IMR-90 (cell line): ENCODE measurements around the gene DOCK4. TPM values are rescaled to one million over a fixed set of nuclear protein-coding genes. Genes with fewer than 3 reads are reported as not detected.

Experiments used
- ATAC-seq: fragments of 200-7000 bp; cut with Tn5 transposase; 2 replicates; pipeline ENCODE4 v1.9.1; 2020; ENCODE audit warnings: low read depth, mild to moderate bottlenecking, moderate library complexity
- BruUV-seq: library from RNA; stranded (reverse); fragments of 400-500 nt; replicated peaks from 2 replicates; lab custom pipeline; 2021; lab: Mats Ljungman, UMichigan
- CTCF ChIA-PET: fragments of 300-600 bp; formaldehyde crosslinking; extraction: SDS; loops from one replicate; lab custom pipeline; 2021; ENCODE audit warnings: antibody characterized with exemption; lab: Yijun Ruan, JAX
- POLR2A ChIA-PET: fragments of 300-600 bp; sonication (Branson Sonifier 250); formaldehyde crosslinking; loops from one replicate; lab custom pipeline; 2022; ENCODE audit warnings: antibody characterized with exemption; ENCODE audit not compliant: unreplicated experiment; lab: Charles Lee
- DNase-seq: peaks from one replicate; pipeline ENCODE4 v3.0.0; 2013
- H2AFZ ChIP-seq: replicated peaks from 2 replicates; pipeline ENCODE3; 2013; ENCODE audit warnings: low read length, mild to moderate bottlenecking; ENCODE audit not compliant: poor library complexity
- H2AK5ac ChIP-seq: 2 replicates; pipeline ENCODE4 v1.6.1; 2013; ENCODE audit warnings: low read depth, low read length, inconsistent platforms
- H2AK9ac ChIP-seq: replicated peaks from 2 replicates; pipeline ENCODE3; 2013; ENCODE audit warnings: mild to moderate bottlenecking, low read depth, low read length, moderate library complexity; ENCODE audit not compliant: poor library complexity
- H2BK120ac ChIP-seq: 2 replicates; pipeline ENCODE4 v1.6.1; 2013; ENCODE audit warnings: low read depth, low read length, inconsistent platforms
- H2BK15ac ChIP-seq: 3 replicates; pipeline ENCODE4 v1.6.1; 2013; ENCODE audit warnings: low read depth, low read length, inconsistent platforms
- H2BK20ac ChIP-seq: 2 replicates; pipeline ENCODE4 v1.6.1; 2013; ENCODE audit warnings: low read depth, mild to moderate bottlenecking, inconsistent platforms, low read length, moderate library complexity
- H2BK5ac ChIP-seq: 2 replicates; pipeline ENCODE4 v1.6.1; 2013; ENCODE audit warnings: mild to moderate bottlenecking, low read depth, low read length, inconsistent platforms; ENCODE audit not compliant: poor library complexity, severe bottlenecking
- H3K14ac ChIP-seq: replicated peaks from 2 replicates; pipeline ENCODE4 v1.6.1; 2013; ENCODE audit warnings: low read depth, low read length, inconsistent platforms
- H3K18ac ChIP-seq: 2 replicates; pipeline ENCODE4 v1.6.1; 2013; ENCODE audit warnings: low read depth, low read length, control low read depth
- H3K23ac ChIP-seq: 2 replicates; pipeline ENCODE4 v1.6.1; 2013; ENCODE audit warnings: low read depth, low read length, inconsistent platforms
- H3K27ac ChIP-seq: 2 replicates; pipeline ENCODE4 v1.5.1; 2013; ENCODE audit warnings: mild to moderate bottlenecking, control low read depth, low read length; ENCODE audit not compliant: insufficient read depth
- H3K27me3 ChIP-seq: 2 replicates; pipeline ENCODE4 v1.6.1; 2013; ENCODE audit warnings: low read length; ENCODE audit not compliant: control insufficient read depth, insufficient read depth
- H3K36me3 ChIP-seq: 2 replicates; pipeline ENCODE4 v1.6.1; 2013; ENCODE audit warnings: low read length, mixed read lengths; ENCODE audit not compliant: control insufficient read depth, insufficient read depth
- H3K4ac ChIP-seq: 2 replicates; pipeline ENCODE4 v1.6.1; 2013; ENCODE audit warnings: low read depth, low read length, inconsistent platforms
- H3K4me1 ChIP-seq: 2 replicates; pipeline ENCODE4 v1.6.1; 2013; ENCODE audit warnings: low read length, mixed read lengths; ENCODE audit not compliant: control insufficient read depth, insufficient read depth
- H3K4me2 ChIP-seq: 2 replicates; pipeline ENCODE4 v1.6.1; 2013; ENCODE audit warnings: low read depth, mild to moderate bottlenecking, control low read depth, low read length, moderate library complexity
- H3K4me3 ChIP-seq: 2 replicates; pipeline ENCODE4 v1.5.1; 2013; ENCODE audit warnings: low read depth, mild to moderate bottlenecking, control low read depth, low read length, moderate library complexity; ENCODE audit not compliant: insufficient read depth
- H3K56ac ChIP-seq: 2 replicates; pipeline ENCODE4 v1.6.1; 2013; ENCODE audit warnings: low read length, inconsistent platforms; ENCODE audit not compliant: insufficient read depth; ENCODE audit errors: extremely low read depth
- H3K79me1 ChIP-seq, 2 experiments: 2 replicates each; pipeline ENCODE4 v1.6.1; 2013; ENCODE audit warnings: low read length in 2 of 2, inconsistent platforms in 1 of 2, low read depth in 1 of 2
- H3K9ac ChIP-seq: 2 replicates; pipeline ENCODE4 v1.6.1; 2013; ENCODE audit warnings: low read depth, low read length, control low read depth
- H3K9me1 ChIP-seq: 2 replicates; pipeline ENCODE4 v1.6.1; 2013; ENCODE audit warnings: low read length, inconsistent platforms; ENCODE audit not compliant: insufficient read depth
- H3K9me3 ChIP-seq: 2 replicates; pipeline ENCODE4 v1.6.1; 2013; ENCODE audit warnings: low read length; ENCODE audit not compliant: control insufficient read depth, insufficient read depth
- H4K20me1 ChIP-seq: 2 replicates; pipeline ENCODE4 v1.6.1; 2013; ENCODE audit warnings: low read length, inconsistent platforms; ENCODE audit not compliant: insufficient read depth
- H4K5ac ChIP-seq: 2 replicates; pipeline ENCODE4 v1.6.1; 2013; ENCODE audit warnings: mild to moderate bottlenecking, low read depth, low read length, control low read depth
- H4K8ac ChIP-seq, 2 experiments: 2 replicates each; pipeline ENCODE4 v1.6.1; 2013; ENCODE audit warnings: low read depth in 2 of 2, low read length in 2 of 2, control low read depth in 1 of 2, inconsistent platforms in 1 of 2
- H4K91ac ChIP-seq: 2 replicates; pipeline ENCODE4 v1.6.1; 2013; ENCODE audit warnings: low read depth, low read length, inconsistent platforms; ENCODE audit not compliant: insufficient read depth
- CHD1 ChIP-seq: IDR thresholded peaks from 2 replicates; pipeline ENCODE4 v1.6.1; 2012; ENCODE audit warnings: low read depth, low read length, improper control_type of control experiment
- ELK1 ChIP-seq: fragments of 150-350 bp; IDR thresholded peaks from 2 replicates; pipeline ENCODE4 v1.6.1; 2016; ENCODE audit warnings: low read depth, mild to moderate bottlenecking, low read length, moderate library complexity, borderline replicate concordance
- MAFK ChIP-seq: IDR thresholded peaks from 2 replicates; pipeline ENCODE4 v1.6.1; 2012; ENCODE audit warnings: low read depth, low read length, improper control_type of control experiment
- MAZ ChIP-seq: IDR thresholded peaks from 2 replicates; pipeline ENCODE4 v1.6.1; 2012; ENCODE audit warnings: low read depth, mild to moderate bottlenecking, low read length, improper control_type of control experiment, moderate library complexity, borderline replicate concordance
- MXI1 ChIP-seq: IDR thresholded peaks from 2 replicates; pipeline ENCODE4 v1.6.1; 2012; ENCODE audit warnings: low read depth, mild to moderate bottlenecking, low read length, moderate library complexity, borderline replicate concordance
- NFE2L2 ChIP-seq: fragments of 150-350 bp; IDR thresholded peaks from 2 replicates; pipeline ENCODE4 v1.6.1; 2016; ENCODE audit warnings: low read depth, mild to moderate bottlenecking, low read length
- POLR2A ChIP-seq: IDR thresholded peaks from 2 replicates; pipeline ENCODE4 v1.6.1; 2012; ENCODE audit warnings: mild to moderate bottlenecking, low read depth, low read length
- RAD21 ChIP-seq: IDR thresholded peaks from 2 replicates; pipeline ENCODE4 v1.6.1; 2012; ENCODE audit warnings: low read length, improper control_type of control experiment
- RCOR1 ChIP-seq: IDR thresholded peaks from 2 replicates; pipeline ENCODE4 v1.6.1; 2012; ENCODE audit warnings: mild to moderate bottlenecking, low read length, improper control_type of control experiment; ENCODE audit not compliant: insufficient replicate concordance
- RFX5 ChIP-seq: IDR thresholded peaks from 2 replicates; pipeline ENCODE4 v1.8.0; 2012; ENCODE audit warnings: low read depth, mild to moderate bottlenecking, low read length, moderate library complexity
- WGBS, 2 experiments: methylation state at CpG; one replicate each; pipeline versions ENCODE4 v1.1.5 to v1.1.7; 2013; ENCODE audit warnings: missing lambda C conversion rate in 2 of 2; ENCODE audit not compliant: insufficient read length in 1 of 2; ENCODE audit errors: extremely low coverage in 2 of 2; 5-methylcytosine and 5-hydroxymethylcytosine counted together
- dilution Hi-C: fragments of 300-500 bp; cut with HindIII; formaldehyde crosslinking; loops from one replicate; pipeline ENCODE4 v1.14.3; 2018; ENCODE audit warnings: low sequenced_read_pairs; ENCODE audit not compliant: unreplicated experiment
- in situ Hi-C: fragments of 300-500 bp; cut with MboI; formaldehyde crosslinking; loops from 3 replicates; pipeline ENCODE4 v1.14.3; 2019; ENCODE audit warnings: low sequenced_read_pairs, inconsistent platforms, mixed read lengths
- intact Hi-C: fragments of 100-400 bp; cut with micrococcal nuclease; formaldehyde crosslinking; loops from 2 replicates; pipeline ENCODE4 v1.10.0; 2022
- polyA plus RNA-seq, 3 experiments: library from polyadenylated mRNA; depleted of rRNA; stranded (reverse); fragments of >200 nt; gene quantifications; 2 replicates each; pipeline ENCODE4 v1.2.3, GENCODE V29; 2012; ENCODE audit warnings: low replicate concordance in 1 of 3
- total RNA-seq: library from RNA; depleted of rRNA; stranded (reverse); fragments of >200 nt; gene quantifications from 2 replicates; pipeline ENCODE4 v1.2.3, GENCODE V29; 2012
- TF ChIP-seq, protein P1 (sequence below): conservative IDR thresholded peaks from 2 replicates; pipeline ENCODE4 v1.5.1; 2012; ENCODE audit warnings: mild to moderate bottlenecking, low read depth, low read length, improper control_type of control experiment

Gene DOCK4
- total and polyA plus RNA-seq, 2 of the 4 experiments (the other 2 are of a cell fraction), result 4.4 to 12.2 TPM

DNA sequence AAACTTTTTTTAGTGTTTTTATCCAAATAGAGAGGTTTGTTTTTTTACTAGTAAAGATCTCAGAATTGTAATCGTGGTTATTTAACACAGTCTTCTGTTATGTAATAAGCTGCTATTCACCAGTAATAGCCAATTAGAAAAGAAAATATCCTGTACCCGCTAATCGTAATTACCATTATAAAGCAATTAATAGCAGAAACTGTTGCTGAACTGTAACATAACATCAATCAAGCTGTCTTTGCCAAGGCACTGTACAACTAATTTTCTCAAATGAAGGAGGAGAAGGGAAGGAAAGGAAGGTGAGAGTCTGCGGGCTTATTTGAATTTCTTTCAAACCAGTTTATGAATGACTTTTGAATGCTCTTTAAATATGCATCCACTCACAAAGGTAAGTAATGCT lies 9.6 kb upstream of the DOCK4 start:
- Histone ChIP-seq H2BK120ac (no peak overlapping the region), H2AK9ac (no peak overlapping the region), H2AFZ (no peak overlapping the region), H4K8ac (no peak overlapping the region), H3K9me1 (peaks cover 11% of the 10 kb centered on the region), H2BK5ac (no peak overlapping the region), H3K56ac (no peak overlapping the region), H3K9me3 (no peaks in the 10 kb centered on the region), H3K4me1 (peaks cover 10% of the 10 kb centered on the region), H4K5ac (no peak overlapping the region), H4K91ac (no peak overlapping the region), H2AK5ac (no peak overlapping the region), H3K4me2 (no peak overlapping the region), H3K9ac (no peak overlapping the region), H2BK15ac (no peak overlapping the region), H3K79me1 (peaks cover 25 to 54% of the 10 kb centered on the region in 2 experiments), H3K36me3 (no peaks in the 10 kb centered on the region), H3K14ac (no peak overlapping the region), H3K4ac (no peak overlapping the region), H3K4me3 (no peak overlapping the region), H3K27ac (no peak overlapping the region), H3K27me3 (no peaks in the 10 kb centered on the region), H3K18ac (no peak overlapping the region), H4K20me1 (peaks cover 13% of the 10 kb centered on the region; the same call in 1 of the 2 replicates), H2BK20ac (no peak overlapping the region), H3K23ac (no peak overlapping the region)
- no TSS peak for BruUV-seq
- no CpG with 5 or more reads among the region's 4 CpGs for WGBS, 2 experiments
- ATAC-seq (no peak), DNase-seq (no peak)
- in situ Hi-C loops (loop anchor here (25.0 kb wide), 1 partner anchor 453 kb away; no protein-coding TSS in a partner anchor), intact Hi-C loops (no loop called here), dilution Hi-C loops (no loop called here)
- TF ChIP-seq, protein P1, sequence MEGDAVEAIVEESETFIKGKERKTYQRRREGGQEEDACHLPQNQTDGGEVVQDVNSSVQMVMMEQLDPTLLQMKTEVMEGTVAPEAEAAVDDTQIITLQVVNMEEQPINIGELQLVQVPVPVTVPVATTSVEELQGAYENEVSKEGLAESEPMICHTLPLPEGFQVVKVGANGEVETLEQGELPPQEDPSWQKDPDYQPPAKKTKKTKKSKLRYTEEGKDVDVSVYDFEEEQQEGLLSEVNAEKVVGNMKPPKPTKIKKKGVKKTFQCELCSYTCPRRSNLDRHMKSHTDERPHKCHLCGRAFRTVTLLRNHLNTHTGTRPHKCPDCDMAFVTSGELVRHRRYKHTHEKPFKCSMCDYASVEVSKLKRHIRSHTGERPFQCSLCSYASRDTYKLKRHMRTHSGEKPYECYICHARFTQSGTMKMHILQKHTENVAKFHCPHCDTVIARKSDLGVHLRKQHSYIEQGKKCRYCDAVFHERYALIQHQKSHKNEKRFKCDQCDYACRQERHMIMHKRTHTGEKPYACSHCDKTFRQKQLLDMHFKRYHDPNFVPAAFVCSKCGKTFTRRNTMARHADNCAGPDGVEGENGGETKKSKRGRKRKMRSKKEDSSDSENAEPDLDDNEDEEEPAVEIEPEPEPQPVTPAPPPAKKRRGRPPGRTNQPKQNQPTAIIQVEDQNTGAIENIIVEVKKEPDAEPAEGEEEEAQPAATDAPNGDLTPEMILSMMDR, result no peak
- TF ChIP-seq RAD21 (no peak), MXI1 (no peak), NFE2L2 (no peak), RCOR1 (no peak), POLR2A (no peak), ELK1 (no peak), RFX5 (no peak), MAFK (no peak), CHD1 (no peak), MAZ (no peak)
- CTCF ChIA-PET, result interaction anchor here (1.3 kb wide), 1 partner anchor 9 kb away, joined by 4 read pairs; no protein-coding TSS in a partner anchor
- POLR2A ChIA-PET, result no interaction called here
